DND-41 (cell line): ENCODE data around the gene HCRT.

Source experiments
- EZH2 ChIP-seq: IDR thresholded peaks from 3 replicates; pipeline ENCODE4 v1.6.1; 2012; ENCODE audit warnings: borderline replicate concordance, low read depth, mild to moderate bottlenecking, moderate library complexity, low read length, inconsistent platforms; ENCODE audit not compliant: severe bottlenecking
- TF ChIP-seq, protein P1 (sequence below): IDR thresholded peaks from 2 replicates; pipeline ENCODE4 v1.5.1; 2012; ENCODE audit warnings: borderline replicate concordance, low read length, moderate library complexity, mild to moderate bottlenecking; ENCODE audit not compliant: poor library complexity, severe bottlenecking; ENCODE audit errors: extremely low read depth

DNA sequence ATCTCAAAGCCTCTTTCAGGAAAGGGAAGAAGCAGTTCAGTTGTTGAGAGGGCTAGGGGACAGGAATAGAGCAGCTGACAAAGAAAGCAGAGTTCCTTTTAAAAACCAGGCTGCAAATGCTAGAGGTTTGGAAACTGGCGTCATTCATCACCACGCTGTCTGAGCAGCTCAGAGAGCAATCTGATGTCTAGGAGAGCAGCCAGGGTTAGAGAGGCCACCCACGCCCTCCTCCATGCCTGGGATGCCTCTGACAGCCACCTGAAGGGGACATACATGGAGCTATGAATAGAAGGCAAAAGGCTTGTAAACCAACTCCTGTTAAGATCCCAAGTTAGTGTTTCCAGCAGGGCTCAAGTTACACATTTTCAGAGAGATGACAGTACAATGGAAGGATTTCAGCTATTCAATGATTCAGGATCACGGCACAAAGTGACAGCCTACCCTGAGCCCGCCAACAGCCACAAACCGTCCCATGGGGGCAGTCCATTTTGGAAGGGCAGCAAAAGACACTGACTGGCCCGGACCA, 42.8 kb downstream of the HCRT start:
- TF ChIP-seq, protein P1, sequence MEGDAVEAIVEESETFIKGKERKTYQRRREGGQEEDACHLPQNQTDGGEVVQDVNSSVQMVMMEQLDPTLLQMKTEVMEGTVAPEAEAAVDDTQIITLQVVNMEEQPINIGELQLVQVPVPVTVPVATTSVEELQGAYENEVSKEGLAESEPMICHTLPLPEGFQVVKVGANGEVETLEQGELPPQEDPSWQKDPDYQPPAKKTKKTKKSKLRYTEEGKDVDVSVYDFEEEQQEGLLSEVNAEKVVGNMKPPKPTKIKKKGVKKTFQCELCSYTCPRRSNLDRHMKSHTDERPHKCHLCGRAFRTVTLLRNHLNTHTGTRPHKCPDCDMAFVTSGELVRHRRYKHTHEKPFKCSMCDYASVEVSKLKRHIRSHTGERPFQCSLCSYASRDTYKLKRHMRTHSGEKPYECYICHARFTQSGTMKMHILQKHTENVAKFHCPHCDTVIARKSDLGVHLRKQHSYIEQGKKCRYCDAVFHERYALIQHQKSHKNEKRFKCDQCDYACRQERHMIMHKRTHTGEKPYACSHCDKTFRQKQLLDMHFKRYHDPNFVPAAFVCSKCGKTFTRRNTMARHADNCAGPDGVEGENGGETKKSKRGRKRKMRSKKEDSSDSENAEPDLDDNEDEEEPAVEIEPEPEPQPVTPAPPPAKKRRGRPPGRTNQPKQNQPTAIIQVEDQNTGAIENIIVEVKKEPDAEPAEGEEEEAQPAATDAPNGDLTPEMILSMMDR, result no peak
- no peak for TF ChIP-seq EZH2
